ENCODE data around the gene IL36G. TPM values are rescaled to one million over a fixed set of nuclear protein-coding genes. Genes with fewer than 3 reads are reported as not detected.

IL36G gene
- total RNA-seq, 2 experiments from 2014 or later, result not detected

GRCh38 chr2:112985090-112985489 is 7.3 kb downstream of the IL36G start:
- no peak overlapping the region for H3K4me3 Mint-ChIP-seq
- peak; percentile 66 for DNase-seq
- peaks cover 21% of the 10 kb centered on the region for H3K9me3 Mint-ChIP-seq
- peak overlapping the region; percentile 58 for H3K27ac Mint-ChIP-seq
- ChIA-PET POLR2A (interaction anchor here (0.9 kb wide), 1 partner anchor 11 kb away, joined by 3 read pairs; no protein-coding TSS in a partner anchor), CTCF (interaction anchor here (0.7 to 1.2 kb wide), 3 partner anchors 15 to 29 kb away, joined by 3 read pairs; no protein-coding TSS in a partner anchor)
- H3K4me1 Mint-ChIP-seq, result peaks cover 25% of the 10 kb centered on the region
- H3K27me3 Mint-ChIP-seq, result peaks cover 2% of the 10 kb centered on the region
- peaks cover 11% of the 10 kb centered on the region for H3K36me3 Mint-ChIP-seq (ENCODE audit: low read depth)

- CTCF ChIA-PET, result no interaction called here
Observed at GRCh38 chr2:112989611-112990010, 11.8 kb downstream of the IL36G start.

GRCh38 chr2:112993831-112994230 is 16.0 kb downstream of the IL36G start:
- no peak overlapping the region for H3K4me3 Mint-ChIP-seq
- peaks cover 37% of the 10 kb centered on the region for H3K36me3 Mint-ChIP-seq (ENCODE audit: low read depth)
- H3K4me1 Mint-ChIP-seq, result peaks cover 36% of the 10 kb centered on the region
- no peak overlapping the region for H3K27ac Mint-ChIP-seq
- ChIA-PET CTCF (no interaction called here), POLR2A (no interaction called here)
- DNase-seq, result no peak
- peaks cover 7% of the 10 kb centered on the region for H3K27me3 Mint-ChIP-seq
- H3K9me3 Mint-ChIP-seq, result peaks cover 42% of the 10 kb centered on the region

More at GRCh38 chr2:112989611-112990010, 11.8 kb downstream of the IL36G start:
- H3K36me3 Mint-ChIP-seq (ENCODE audit: low read depth), result peaks cover 35% of the 10 kb centered on the region
- H3K27me3 Mint-ChIP-seq, result peaks cover 9% of the 10 kb centered on the region
- POLR2A ChIA-PET, result interaction anchor here (0.7 kb wide), 1 partner anchor 10 kb away, joined by 3 read pairs; no protein-coding TSS in a partner anchor
- no peak for DNase-seq
- peaks cover 48% of the 10 kb centered on the region for H3K9me3 Mint-ChIP-seq
- no peak overlapping the region for H3K4me3 Mint-ChIP-seq
- H3K4me1 Mint-ChIP-seq, result peaks cover 19% of the 10 kb centered on the region
- no peak overlapping the region for H3K27ac Mint-ChIP-seq

- Mint-ChIP-seq H3K4me3 (no peak overlapping the region), H3K27ac (no peak overlapping the region), H3K36me3 (ENCODE audit: low read depth) (peaks cover 42% of the 10 kb centered on the region), H3K27me3 (peaks cover 7% of the 10 kb centered on the region), H3K9me3 (peaks cover 44% of the 10 kb centered on the region), H3K4me1 (peaks cover 36% of the 10 kb centered on the region)
- CTCF ChIA-PET, result no interaction called here
- no peak for DNase-seq
- POLR2A ChIA-PET, result no interaction called here
Observed at GRCh38 chr2:112994648-112995047, 16.8 kb downstream of the IL36G start.

GRCh38 chr2:112995346-112995920 is 17.6 kb downstream of the IL36G start:
- peak; percentile 41 for DNase-seq
- peak overlapping the region; percentile 89 for H3K27ac Mint-ChIP-seq
- H3K4me3 Mint-ChIP-seq, result peak overlapping the region; percentile 46
- POLR2A ChIA-PET, result no interaction called here
- peaks cover 43% of the 10 kb centered on the region for H3K36me3 Mint-ChIP-seq (ENCODE audit: low read depth)
- H3K27me3 Mint-ChIP-seq, result peaks cover 7% of the 10 kb centered on the region
- peaks cover 46% of the 10 kb centered on the region for H3K9me3 Mint-ChIP-seq
- CTCF ChIA-PET, result interaction anchor here (0.6 to 0.9 kb wide), 2 partner anchors 15 to 89 kb away, joined by 3 to 6 read pairs; no protein-coding TSS in a partner anchor
- H3K4me1 Mint-ChIP-seq, result peaks cover 36% of the 10 kb centered on the region

- DNase-seq, result peak; percentile 89
- Mint-ChIP-seq H3K27me3 (peaks cover 8% of the 10 kb centered on the region), H3K4me1 (peaks cover 36% of the 10 kb centered on the region), H3K4me3 (peak overlapping the region; percentile 53), H3K27ac (peak overlapping the region; percentile 91), H3K9me3 (peaks cover 48% of the 10 kb centered on the region), H3K36me3 (ENCODE audit: low read depth) (peaks cover 53% of the 10 kb centered on the region)
- ChIA-PET POLR2A (interaction anchor here (0.7 to 1.0 kb wide), 2 partner anchors 11 to 79 kb away, joined by 3 to 8 read pairs; no protein-coding TSS in a partner anchor), CTCF (interaction anchor here (0.7 kb wide), 1 partner anchor 15 kb away, joined by 3 read pairs; no protein-coding TSS in a partner anchor)
Observed at GRCh38 chr2:112996635-112997034, 18.8 kb downstream of the IL36G start.

- Mint-ChIP-seq H3K9me3 (peaks cover 46% of the 10 kb centered on the region), H3K27ac (peak overlapping the region; percentile 91), H3K27me3 (peaks cover 6% of the 10 kb centered on the region), H3K4me1 (peaks cover 36% of the 10 kb centered on the region), H3K4me3 (peak overlapping the region; percentile 53), H3K36me3 (ENCODE audit: low read depth) (peaks cover 49% of the 10 kb centered on the region)
- CTCF ChIA-PET, result no interaction called here
- no peak for DNase-seq
- POLR2A ChIA-PET, result interaction anchor here (1.0 kb wide), 1 partner anchor 12 kb away, joined by 3 read pairs; no protein-coding TSS in a partner anchor
Observed at GRCh38 chr2:112997151-112997550, 19.3 kb downstream of the IL36G start.

- no peak for DNase-seq
- POLR2A ChIA-PET, result no interaction called here
- H3K36me3 Mint-ChIP-seq (ENCODE audit: low read depth), result peaks cover 30% of the 10 kb centered on the region
- H3K4me1 Mint-ChIP-seq, result peaks cover 23% of the 10 kb centered on the region
- no peak overlapping the region for H3K27ac Mint-ChIP-seq
- CTCF ChIA-PET, result no interaction called here
- peaks cover 40% of the 10 kb centered on the region for H3K9me3 Mint-ChIP-seq
- H3K27me3 Mint-ChIP-seq, result peaks cover 3% of the 10 kb centered on the region
- no peak overlapping the region for H3K4me3 Mint-ChIP-seq
Observed at GRCh38 chr2:113000436-113000835, 22.6 kb downstream of the IL36G start.

- DNase-seq, result no peak
- Mint-ChIP-seq H3K4me3 (no peak overlapping the region), H3K9me3 (peaks cover 43% of the 10 kb centered on the region), H3K27me3 (peaks cover 3% of the 10 kb centered on the region), H3K4me1 (peaks cover 4% of the 10 kb centered on the region), H3K27ac (no peak overlapping the region), H3K36me3 (ENCODE audit: low read depth) (peaks cover 26% of the 10 kb centered on the region)
- ChIA-PET POLR2A (no interaction called here), CTCF (no interaction called here)
Observed at GRCh38 chr2:113002677-113003076, 24.9 kb downstream of the IL36G start.

- H3K9me3 Mint-ChIP-seq, result peaks cover 28% of the 10 kb centered on the region
- POLR2A ChIA-PET, result no interaction called here
- H3K27ac Mint-ChIP-seq, result no peak within 1 kb of the TSS
- H3K4me3 Mint-ChIP-seq, result no peak within 1 kb of the TSS
- H3K4me1 Mint-ChIP-seq, result peaks cover 1% of the 10 kb centered on the region
- peaks cover 15% of the 10 kb centered on the region for H3K36me3 Mint-ChIP-seq (ENCODE audit: low read depth)
- DNase-seq, result no peak
- CTCF ChIA-PET, result no interaction called here
- H3K27me3 Mint-ChIP-seq, result peaks cover 3% of the 10 kb centered on the region
Observed at GRCh38 chr2:113005030-113005509, 27.3 kb downstream of the IL36G start, which contains the start of gene IL36A. Gene IL36A (plus strand): TSS chr2:113005459. CDS start chr2:113005872, 413 bp downstream.

GRCh38 chr2:113007250-113007649 is 29.4 kb downstream of the IL36G start:
- H3K36me3 Mint-ChIP-seq (ENCODE audit: low read depth), result no peaks in the 10 kb centered on the region
- peaks cover 5% of the 10 kb centered on the region for H3K4me1 Mint-ChIP-seq
- no peak overlapping the region for H3K27ac Mint-ChIP-seq
- no peak overlapping the region for H3K4me3 Mint-ChIP-seq
- DNase-seq, result no peak
- H3K27me3 Mint-ChIP-seq, result no peaks in the 10 kb centered on the region
- H3K9me3 Mint-ChIP-seq, result peaks cover 14% of the 10 kb centered on the region
- ChIA-PET POLR2A (no interaction called here), CTCF (no interaction called here)

GRCh38 chr2:113009622-113010021 is 31.8 kb downstream of the IL36G start:
- Mint-ChIP-seq H3K36me3 (ENCODE audit: low read depth) (no peaks in the 10 kb centered on the region), H3K9me3 (peaks cover 8% of the 10 kb centered on the region), H3K27ac (no peak overlapping the region), H3K4me3 (no peak overlapping the region), H3K27me3 (peaks cover 3% of the 10 kb centered on the region), H3K4me1 (peaks cover 5% of the 10 kb centered on the region)
- ChIA-PET POLR2A (no interaction called here), CTCF (interaction anchor here (0.7 kb wide), 1 partner anchor 14 kb away, joined by 3 read pairs; no protein-coding TSS in a partner anchor)
- no peak for DNase-seq

GRCh38 chr2:113010088-113010487 is 32.3 kb downstream of the IL36G start:
- POLR2A ChIA-PET, result no interaction called here
- Mint-ChIP-seq H3K4me3 (no peak overlapping the region), H3K36me3 (ENCODE audit: low read depth) (no peaks in the 10 kb centered on the region), H3K27ac (no peak overlapping the region), H3K4me1 (peaks cover 5% of the 10 kb centered on the region), H3K9me3 (peaks cover 8% of the 10 kb centered on the region), H3K27me3 (peaks cover 3% of the 10 kb centered on the region)
- no peak for DNase-seq
- CTCF ChIA-PET, result interaction anchor here (0.7 kb wide), 1 partner anchor 14 kb away, joined by 3 read pairs; no protein-coding TSS in a partner anchor
